Esophagus squamous epithelium (tissue), 5 donors: ENCODE data around the gene CST3. TPM values are rescaled to one million over a fixed set of nuclear protein-coding genes. Genes with fewer than 3 reads are reported as not detected.

Source experiments
- DNase-seq: peaks from one replicate; lab custom pipeline; 2025; lab: John Stamatoyannopoulos, UW
- H3K27ac ChIP-seq, 4 donors: fragments of 200-600 bp; sonication (generic); one replicate each; pipeline ENCODE4 v1.5.1; 2016 to 2019; ENCODE audit warnings: mild to moderate bottlenecking in 1 of 4
- H3K27me3 ChIP-seq, 4 donors: fragments of 200-600 bp; sonication (generic); 1 replicate in 3 of 4; 2 replicates in 1 of 4; pipeline versions ENCODE4 v1.5.1 to v1.6.0; 2017 to 2021; ENCODE audit warnings: antibody characterized with exemption in 1 of 4
- H3K36me3 ChIP-seq, 3 donors: fragments of 200-600 bp; sonication (generic); one replicate each; pipeline ENCODE4 v1.5.1; 2016 to 2019
- H3K4me1 ChIP-seq, 3 donors: fragments of 200-600 bp; sonication (generic); one replicate each; pipeline ENCODE4 v1.5.1; 2017 to 2019
- H3K4me3 ChIP-seq, 4 donors: fragments of 200-600 bp; sonication (generic); 1 replicate in 3 of 4; 2 replicates in 1 of 4; pipeline ENCODE4 v1.5.1; 2016 to 2019; ENCODE audit warnings: mild to moderate bottlenecking in 2 of 4, moderate library complexity in 1 of 4
- H3K9me3 ChIP-seq, 3 donors: fragments of 200-600 bp; sonication (generic); one replicate each; pipeline ENCODE4 v1.5.1; 2016 to 2019
- POLR2A ChIP-seq, 4 donors: fragments of 450-650 bp; IDR thresholded peaks; one replicate each; pipeline ENCODE4 v1.6.1; 2017; ENCODE audit warnings: antibody characterized with exemption in 4 of 4, mild to moderate bottlenecking in 4 of 4, moderate library complexity in 3 of 4
- WGBS, 2 donors: methylation state at CpG; one replicate each; pipeline ENCODE4 v1.1.5; 2018; 5-methylcytosine and 5-hydroxymethylcytosine counted together
- intact Hi-C: fragments of 100-400 bp; cut with DNase I; formaldehyde crosslinking; loops from one replicate; pipeline ENCODE4 v1.15.0; 2022
- total RNA-seq, 4 donors: library from RNA; depleted of rRNA; stranded (reverse); fragments of >200 nt; gene quantifications; one replicate each; pipeline ENCODE4 v1.1.0, GENCODE V29; 2016
- TF ChIP-seq, protein P1 (sequence below), 6 experiments: fragments of 450-650 bp in 4 of 6; fragments of 200-600 bp in 2 of 6; sonication (generic) in 2 of 6; IDR thresholded peaks; one replicate each; pipeline ENCODE4 v1.5.1; 2016 to 2019; ENCODE audit warnings: antibody characterized with exemption in 6 of 6, mild to moderate bottlenecking in 4 of 6, moderate library complexity in 4 of 6
- donor health status: DM: yes; HTN: yes; CAD: no.

Gene CST3
- total RNA-seq, 4 donors from 2014 or later: 323 to 899 (median 600) TPM

DNA sequence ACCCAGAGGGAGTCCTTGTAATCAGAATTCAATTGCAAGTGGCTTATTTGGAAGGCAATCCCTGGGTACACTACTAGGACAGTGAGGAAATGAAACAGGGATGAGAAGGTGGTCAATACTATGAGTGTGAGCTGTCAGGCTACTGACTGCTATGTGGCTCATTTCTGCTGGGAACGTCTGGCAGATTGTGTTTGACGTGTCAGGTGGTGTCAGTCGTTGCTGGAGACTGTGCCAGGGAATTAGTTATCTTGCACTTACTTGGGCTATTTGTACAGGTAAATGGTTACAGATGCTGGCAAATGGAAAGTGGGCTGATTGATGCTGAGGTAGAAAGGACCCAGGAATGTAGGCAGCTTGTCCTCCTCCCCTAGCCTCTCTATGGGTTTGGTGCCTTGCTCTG is 33.7 kb upstream of the CST3 start:
- Histone ChIP-seq H3K4me1 (no peaks in the 10 kb centered on the region), H3K36me3 (no peaks in the 10 kb centered on the region), H3K27ac (no peak overlapping the region), H3K4me3 (no peak overlapping the region), H3K27me3 (peaks cover 0 to 4% (median 0%) of the 10 kb centered on the region in 4 donors), H3K9me3 (no peaks in the 10 kb centered on the region)
- intact Hi-C loops: no loop called here
- WGBS, 2 donors: 54 to 83% methylated on average over 3 of the region's 3 CpGs
- DNase-seq: no peak
- TF ChIP-seq POLR2A (IDR thresholded peaks at IDR 0.05): no peak
- TF ChIP-seq, protein P1, sequence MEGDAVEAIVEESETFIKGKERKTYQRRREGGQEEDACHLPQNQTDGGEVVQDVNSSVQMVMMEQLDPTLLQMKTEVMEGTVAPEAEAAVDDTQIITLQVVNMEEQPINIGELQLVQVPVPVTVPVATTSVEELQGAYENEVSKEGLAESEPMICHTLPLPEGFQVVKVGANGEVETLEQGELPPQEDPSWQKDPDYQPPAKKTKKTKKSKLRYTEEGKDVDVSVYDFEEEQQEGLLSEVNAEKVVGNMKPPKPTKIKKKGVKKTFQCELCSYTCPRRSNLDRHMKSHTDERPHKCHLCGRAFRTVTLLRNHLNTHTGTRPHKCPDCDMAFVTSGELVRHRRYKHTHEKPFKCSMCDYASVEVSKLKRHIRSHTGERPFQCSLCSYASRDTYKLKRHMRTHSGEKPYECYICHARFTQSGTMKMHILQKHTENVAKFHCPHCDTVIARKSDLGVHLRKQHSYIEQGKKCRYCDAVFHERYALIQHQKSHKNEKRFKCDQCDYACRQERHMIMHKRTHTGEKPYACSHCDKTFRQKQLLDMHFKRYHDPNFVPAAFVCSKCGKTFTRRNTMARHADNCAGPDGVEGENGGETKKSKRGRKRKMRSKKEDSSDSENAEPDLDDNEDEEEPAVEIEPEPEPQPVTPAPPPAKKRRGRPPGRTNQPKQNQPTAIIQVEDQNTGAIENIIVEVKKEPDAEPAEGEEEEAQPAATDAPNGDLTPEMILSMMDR (IDR thresholded peaks at IDR 0.05): no peak

DNA sequence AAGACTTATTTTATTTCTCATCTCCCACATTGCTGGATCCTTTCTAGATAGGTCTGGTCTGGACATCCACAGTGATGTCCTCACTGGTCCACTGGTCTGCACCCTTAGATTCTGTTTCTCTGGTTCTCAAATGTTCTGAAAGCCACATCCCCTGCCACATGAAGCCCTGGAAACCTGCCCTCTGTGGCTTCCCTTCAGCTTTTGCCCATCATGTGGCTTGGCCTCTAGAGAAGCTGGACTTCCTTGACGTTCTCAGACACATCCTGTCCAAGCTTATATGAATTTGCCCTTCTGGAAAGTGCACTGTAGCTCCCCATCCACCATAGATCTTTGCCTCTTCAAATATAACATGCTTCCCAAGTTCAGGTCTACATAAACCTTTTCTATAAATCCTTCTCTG is 32.6 kb upstream of the CST3 start:
- intact Hi-C loops: no loop called here
- Histone ChIP-seq H3K4me1 (no peaks in the 10 kb centered on the region), H3K4me3 (no peak overlapping the region), H3K9me3 (no peaks in the 10 kb centered on the region), H3K36me3 (no peaks in the 10 kb centered on the region), H3K27ac (no peak overlapping the region), H3K27me3 (peaks cover 0 to 4% (median 0%) of the 10 kb centered on the region in 4 donors)
- 36 to 41% methylated on average over 1 of the region's 1 CpG for WGBS, 2 donors
- DNase-seq: no peak
- TF ChIP-seq POLR2A (IDR thresholded peaks at IDR 0.05): no peak
- TF ChIP-seq, protein P1 (IDR thresholded peaks at IDR 0.05): no peak

DNA sequence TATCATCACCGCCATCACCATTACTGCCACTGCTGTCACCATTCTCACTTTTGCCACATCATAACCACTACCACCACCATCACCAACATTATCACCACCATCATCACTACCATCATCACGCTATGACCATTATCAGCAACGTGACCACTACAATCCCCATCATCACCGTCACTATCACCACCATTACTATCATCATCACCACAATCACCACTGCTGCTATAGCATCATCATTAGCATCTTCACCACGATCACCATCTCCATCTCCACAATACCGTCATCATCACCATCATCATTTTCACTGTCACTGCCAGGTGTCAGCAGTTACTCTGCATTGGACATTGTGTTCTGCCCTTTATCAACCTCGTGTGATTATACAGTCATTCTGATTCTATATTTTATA is 32.1 kb upstream of the CST3 start:
- Histone ChIP-seq H3K36me3 (no peaks in the 10 kb centered on the region), H3K4me3 (no peak overlapping the region), H3K4me1 (no peaks in the 10 kb centered on the region), H3K9me3 (no peaks in the 10 kb centered on the region), H3K27me3 (peaks cover 0 to 4% (median 0%) of the 10 kb centered on the region in 4 donors), H3K27ac (no peak overlapping the region)
- TF ChIP-seq, protein P1 (IDR thresholded peaks at IDR 0.05): no peak
- TF ChIP-seq POLR2A (IDR thresholded peaks at IDR 0.05): no peak
- 83 to 84% methylated on average over 7 of the region's 7 CpGs for WGBS, 2 donors
- intact Hi-C loops: no loop called here
- DNase-seq: no peak

DNA sequence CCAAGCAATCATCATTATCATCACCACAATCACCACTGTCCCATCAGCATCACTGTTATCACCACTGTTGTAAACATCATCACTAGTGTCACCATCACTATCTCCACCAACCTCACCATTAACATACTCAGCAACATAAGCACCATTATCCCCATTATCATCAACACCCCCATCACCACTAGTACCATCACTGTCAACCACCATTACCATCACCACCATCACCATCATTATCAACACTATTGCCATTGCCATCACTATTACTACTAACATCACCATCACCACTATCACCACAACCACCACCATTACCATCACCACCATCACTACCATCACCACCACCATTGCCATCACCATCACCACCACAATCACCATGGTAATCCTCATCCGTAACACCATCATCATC is 31.6 kb upstream of the CST3 start:
- intact Hi-C loops: no loop called here
- WGBS, 2 donors: 88 to 100% methylated on average over 1 of the region's 1 CpG

DNA sequence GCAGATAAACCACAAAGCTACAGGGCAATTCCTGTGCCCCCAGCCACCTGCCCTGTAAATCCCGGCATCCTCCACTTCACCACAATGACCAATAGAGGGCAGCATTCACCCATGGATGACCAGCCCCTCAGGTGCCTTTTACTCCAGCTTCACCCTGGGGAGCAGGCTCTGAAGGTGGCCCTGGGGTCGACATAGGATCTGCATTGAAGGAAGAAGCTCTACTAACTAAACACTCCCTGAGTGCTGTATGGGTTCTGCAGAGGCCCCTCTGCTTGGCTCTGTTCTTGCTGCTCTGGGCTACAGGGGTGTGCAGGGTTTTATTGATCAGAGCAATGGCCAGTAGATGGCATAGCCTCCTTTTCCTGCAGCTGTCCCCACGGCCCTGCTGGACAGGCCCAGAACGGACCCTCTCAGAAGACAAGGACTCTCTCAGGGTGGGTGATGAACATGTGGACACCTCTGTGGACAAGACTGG is 30.8 kb upstream of the CST3 start:
- H3K27ac ChIP-seq: no peak overlapping the region
- 5 to 20% methylated on average over 2 to 4 of the region's 4 CpGs for WGBS, 2 donors
- DNase-seq: no peak
- intact Hi-C loops: no loop called here
- no peak overlapping the region for H3K4me3 ChIP-seq
- no peaks in the 10 kb centered on the region for H3K36me3 ChIP-seq
- no peaks in the 10 kb centered on the region for H3K4me1 ChIP-seq
- TF ChIP-seq, protein P1 (IDR thresholded peaks at IDR 0.05): peak; percentile 47 to 85 (median 74)
- TF ChIP-seq POLR2A (IDR thresholded peaks at IDR 0.05): no peak
- H3K9me3 ChIP-seq: no peaks in the 10 kb centered on the region
- peaks cover 0 to 4% (median 0%) of the 10 kb centered on the region in 4 donors for H3K27me3 ChIP-seq

More for the DNA sequence above, 31.6 kb upstream of the CST3 start:
- Histone ChIP-seq H3K4me1 (no peaks in the 10 kb centered on the region), H3K4me3 (no peak overlapping the region), H3K27ac (no peak overlapping the region), H3K27me3 (peaks cover 0 to 4% (median 0%) of the 10 kb centered on the region in 4 donors), H3K9me3 (no peaks in the 10 kb centered on the region), H3K36me3 (no peaks in the 10 kb centered on the region)
- TF ChIP-seq, protein P1 (IDR thresholded peaks at IDR 0.05): no peak
- no peak for TF ChIP-seq POLR2A (IDR thresholded peaks at IDR 0.05)
- no peak for DNase-seq
